NB4 (cell line): ENCODE measurements around the gene RAB40C.

ENCODE experiments used
- CTCF ChIP-seq: IDR thresholded peaks from one replicate; pipeline ENCODE4 v1.5.1; 2012; ENCODE audit warnings: low read depth, low read length
- MAX ChIP-seq: IDR thresholded peaks from 2 replicates; pipeline ENCODE4 v1.6.1; 2011; ENCODE audit warnings: low read depth, low read length
- MYC ChIP-seq: IDR thresholded peaks from 2 replicates; pipeline ENCODE4 v1.6.1; 2011; ENCODE audit warnings: low read depth, low read length
- POLR2A ChIP-seq: IDR thresholded peaks from 2 replicates; pipeline ENCODE4 v1.6.1; 2011; ENCODE audit warnings: mild to moderate bottlenecking; ENCODE audit not compliant: insufficient read length; ENCODE audit errors: extremely low read depth

- no peak for TF ChIP-seq CTCF
- TF ChIP-seq POLR2A: no peak
- no peak for TF ChIP-seq MAX
- no peak for TF ChIP-seq MYC
Measured at GRCh38 chr16:626787-627453, 37.1 kb downstream of the RAB40C start.
